Measurements from ENCODE around the gene KANSL1.
"Not testable (repeated sequence)": the region's sequence is repeated elsewhere in the genome, so short reads cannot be mapped to it uniquely, and the experiment has no call there.

DNA sequence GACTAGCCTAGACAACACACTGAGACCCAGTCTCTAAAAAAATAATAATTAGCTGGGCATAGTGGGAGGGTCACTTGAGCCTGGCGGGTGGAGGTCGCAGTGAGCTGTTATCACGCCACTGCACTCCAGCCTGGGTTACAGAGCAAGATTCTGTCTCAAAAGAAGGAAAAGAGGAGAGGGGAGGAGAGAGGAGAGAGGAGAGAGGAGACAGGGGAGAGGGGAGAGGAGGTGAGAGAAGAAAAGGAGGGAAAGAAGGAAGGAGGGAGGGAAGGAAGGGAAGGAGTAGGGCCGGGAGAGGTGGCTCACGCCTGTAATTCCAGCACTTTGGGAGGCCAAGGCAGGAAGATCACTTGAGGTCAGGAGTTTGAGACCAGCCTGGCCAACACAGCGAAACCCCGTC, 9.8 kb downstream of the KANSL1 start:
- TF ChIP-seq, protein P1, sequence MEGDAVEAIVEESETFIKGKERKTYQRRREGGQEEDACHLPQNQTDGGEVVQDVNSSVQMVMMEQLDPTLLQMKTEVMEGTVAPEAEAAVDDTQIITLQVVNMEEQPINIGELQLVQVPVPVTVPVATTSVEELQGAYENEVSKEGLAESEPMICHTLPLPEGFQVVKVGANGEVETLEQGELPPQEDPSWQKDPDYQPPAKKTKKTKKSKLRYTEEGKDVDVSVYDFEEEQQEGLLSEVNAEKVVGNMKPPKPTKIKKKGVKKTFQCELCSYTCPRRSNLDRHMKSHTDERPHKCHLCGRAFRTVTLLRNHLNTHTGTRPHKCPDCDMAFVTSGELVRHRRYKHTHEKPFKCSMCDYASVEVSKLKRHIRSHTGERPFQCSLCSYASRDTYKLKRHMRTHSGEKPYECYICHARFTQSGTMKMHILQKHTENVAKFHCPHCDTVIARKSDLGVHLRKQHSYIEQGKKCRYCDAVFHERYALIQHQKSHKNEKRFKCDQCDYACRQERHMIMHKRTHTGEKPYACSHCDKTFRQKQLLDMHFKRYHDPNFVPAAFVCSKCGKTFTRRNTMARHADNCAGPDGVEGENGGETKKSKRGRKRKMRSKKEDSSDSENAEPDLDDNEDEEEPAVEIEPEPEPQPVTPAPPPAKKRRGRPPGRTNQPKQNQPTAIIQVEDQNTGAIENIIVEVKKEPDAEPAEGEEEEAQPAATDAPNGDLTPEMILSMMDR (conservative IDR thresholded peaks at IDR 0.05): not testable (repeated sequence)
- TF ChIP-seq ZFX (IDR thresholded peaks at IDR 0.05): not testable (repeated sequence)
